ENCODE results near the gene SLC10A4.
"Not testable (repeated sequence)": the region's sequence is repeated elsewhere in the genome, so short reads cannot be mapped to it uniquely, and the experiment has no call there.

The SLC10A4 gene, protein sequence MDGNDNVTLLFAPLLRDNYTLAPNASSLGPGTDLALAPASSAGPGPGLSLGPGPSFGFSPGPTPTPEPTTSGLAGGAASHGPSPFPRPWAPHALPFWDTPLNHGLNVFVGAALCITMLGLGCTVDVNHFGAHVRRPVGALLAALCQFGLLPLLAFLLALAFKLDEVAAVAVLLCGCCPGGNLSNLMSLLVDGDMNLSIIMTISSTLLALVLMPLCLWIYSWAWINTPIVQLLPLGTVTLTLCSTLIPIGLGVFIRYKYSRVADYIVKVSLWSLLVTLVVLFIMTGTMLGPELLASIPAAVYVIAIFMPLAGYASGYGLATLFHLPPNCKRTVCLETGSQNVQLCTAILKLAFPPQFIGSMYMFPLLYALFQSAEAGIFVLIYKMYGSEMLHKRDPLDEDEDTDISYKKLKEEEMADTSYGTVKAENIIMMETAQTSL

DNA sequence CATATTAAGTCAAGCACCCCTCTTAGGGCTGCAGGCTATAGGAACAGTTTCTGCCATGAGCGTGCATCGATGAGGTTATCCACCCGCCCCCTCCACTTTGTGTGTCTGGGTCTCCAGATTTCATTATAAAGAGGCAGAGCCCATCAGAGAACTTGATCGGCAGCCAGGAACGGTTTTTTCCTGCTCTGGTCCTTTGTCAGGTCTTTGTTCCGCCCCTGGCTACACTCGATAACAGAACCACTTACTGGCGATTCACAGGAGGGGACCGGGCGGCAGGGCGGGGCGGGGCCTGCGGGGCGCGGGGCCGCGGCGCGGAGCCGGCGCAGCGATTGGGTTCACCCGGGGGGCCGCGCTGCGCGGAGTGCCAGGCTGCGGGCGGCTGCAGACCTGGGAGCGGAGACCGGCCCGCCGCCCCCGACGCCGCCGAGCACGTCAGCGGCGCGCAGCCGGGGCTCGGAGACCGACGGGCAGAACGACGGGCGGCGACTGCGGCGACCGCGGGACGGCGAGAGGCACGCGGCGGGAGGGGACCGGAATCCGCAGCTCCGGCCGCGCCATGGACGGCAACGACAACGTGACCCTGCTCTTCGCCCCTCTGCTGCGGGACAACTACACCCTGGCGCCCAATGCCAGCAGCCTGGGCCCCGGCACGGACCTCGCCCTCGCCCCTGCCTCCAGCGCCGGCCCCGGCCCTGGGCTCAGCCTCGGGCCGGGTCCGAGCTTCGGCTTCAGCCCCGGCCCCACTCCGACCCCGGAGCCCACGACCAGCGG, at the start of gene SLC10A4:
SLC10A4 (plus strand) TSS at position 338 of the 771 bp plus-strand sequence; CDS start at position 557, 219 bp downstream.
- Histone ChIP-seq H3K4me3 (ENCODE audit: insufficient read depth, low read length, poor library complexity, severe bottlenecking) (no peak within 1 kb of the TSS), H3K4me2 (ENCODE audit: low read depth, low read length, poor library complexity, severe bottlenecking) (no peak within 1 kb of the TSS), H3F3A (ENCODE audit: insufficient read depth) (no peaks in the 10 kb centered on the region), H3K9me2 (replicated peaks; ENCODE audit: insufficient read depth, low read length) (no peaks in the 10 kb centered on the region), H3K9me3 (ENCODE audit: insufficient read depth, low read length) (no peaks in the 10 kb centered on the region), H3K36me3 (ENCODE audit: low read length) (no peaks in the 10 kb centered on the region), H3K27me3 (ENCODE audit: low read length) (no peaks in the 10 kb centered on the region), H3K79me2 (ENCODE audit: insufficient read depth, low read length) (no peaks in the 10 kb centered on the region), H2AFZ (ENCODE audit: low read depth, low read length, severe bottlenecking) (no peak within 1 kb of the TSS), H4K20me1 (ENCODE audit: low read depth, low read length) (no peaks in the 10 kb centered on the region), H3K9ac (ENCODE audit: low read length) (no peak within 1 kb of the TSS), H3K27ac (ENCODE audit: low read depth, low read length) (no peak within 1 kb of the TSS)
- TF ChIP-seq, protein P1, sequence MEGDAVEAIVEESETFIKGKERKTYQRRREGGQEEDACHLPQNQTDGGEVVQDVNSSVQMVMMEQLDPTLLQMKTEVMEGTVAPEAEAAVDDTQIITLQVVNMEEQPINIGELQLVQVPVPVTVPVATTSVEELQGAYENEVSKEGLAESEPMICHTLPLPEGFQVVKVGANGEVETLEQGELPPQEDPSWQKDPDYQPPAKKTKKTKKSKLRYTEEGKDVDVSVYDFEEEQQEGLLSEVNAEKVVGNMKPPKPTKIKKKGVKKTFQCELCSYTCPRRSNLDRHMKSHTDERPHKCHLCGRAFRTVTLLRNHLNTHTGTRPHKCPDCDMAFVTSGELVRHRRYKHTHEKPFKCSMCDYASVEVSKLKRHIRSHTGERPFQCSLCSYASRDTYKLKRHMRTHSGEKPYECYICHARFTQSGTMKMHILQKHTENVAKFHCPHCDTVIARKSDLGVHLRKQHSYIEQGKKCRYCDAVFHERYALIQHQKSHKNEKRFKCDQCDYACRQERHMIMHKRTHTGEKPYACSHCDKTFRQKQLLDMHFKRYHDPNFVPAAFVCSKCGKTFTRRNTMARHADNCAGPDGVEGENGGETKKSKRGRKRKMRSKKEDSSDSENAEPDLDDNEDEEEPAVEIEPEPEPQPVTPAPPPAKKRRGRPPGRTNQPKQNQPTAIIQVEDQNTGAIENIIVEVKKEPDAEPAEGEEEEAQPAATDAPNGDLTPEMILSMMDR (IDR thresholded peaks at IDR 0.05; ENCODE audit: insufficient read depth, low read length, poor library complexity, severe bottlenecking): no peak
- no peak for TF ChIP-seq EZH2phosphoT487 (conservative IDR thresholded peaks at IDR 0.05; ENCODE audit: low read length)

DNA sequence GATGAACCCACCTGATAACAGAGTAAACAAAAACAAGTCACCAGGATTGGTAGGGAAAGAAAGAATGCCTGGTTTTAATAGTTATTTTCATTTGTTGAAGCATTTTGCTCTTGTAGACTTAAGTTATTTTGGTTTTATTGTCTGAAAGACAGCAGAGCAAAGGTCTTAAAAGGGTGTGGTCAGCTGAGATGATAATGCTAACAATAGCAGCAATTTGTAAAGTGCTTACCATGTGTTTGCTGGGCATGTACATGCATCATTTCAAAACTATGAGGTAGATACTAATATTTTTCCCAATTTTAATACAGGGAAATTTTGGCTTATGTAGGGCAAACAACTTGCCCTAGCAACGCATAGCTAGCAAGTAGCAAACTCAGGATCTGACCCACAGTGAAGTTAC, 46.8 kb upstream of the SLC10A4 start:
- Histone ChIP-seq H3F3A (ENCODE audit: insufficient read depth) (no peaks in the 10 kb centered on the region), H3K9me3 (ENCODE audit: insufficient read depth, low read length) (no peaks in the 10 kb centered on the region), H3K4me2 (ENCODE audit: low read depth, low read length, poor library complexity, severe bottlenecking) (no peak overlapping the region), H3K4me3 (ENCODE audit: insufficient read depth, low read length, poor library complexity, severe bottlenecking) (no peak overlapping the region), H3K79me2 (ENCODE audit: insufficient read depth, low read length) (no peaks in the 10 kb centered on the region), H3K36me3 (ENCODE audit: low read length) (no peaks in the 10 kb centered on the region), H4K20me1 (ENCODE audit: low read depth, low read length) (no peaks in the 10 kb centered on the region), H2AFZ (ENCODE audit: low read depth, low read length, severe bottlenecking) (no peak overlapping the region), H3K9ac (ENCODE audit: low read length) (no peak overlapping the region), H3K9me2 (replicated peaks; ENCODE audit: insufficient read depth, low read length) (no peaks in the 10 kb centered on the region), H3K27me3 (ENCODE audit: low read length) (no peaks in the 10 kb centered on the region), H3K27ac (ENCODE audit: low read depth, low read length) (no peak overlapping the region)
- TF ChIP-seq, protein P1 (IDR thresholded peaks at IDR 0.05; ENCODE audit: insufficient read depth, low read length, poor library complexity, severe bottlenecking): no peak
- no peak for TF ChIP-seq EZH2phosphoT487 (conservative IDR thresholded peaks at IDR 0.05; ENCODE audit: low read length)

DNA sequence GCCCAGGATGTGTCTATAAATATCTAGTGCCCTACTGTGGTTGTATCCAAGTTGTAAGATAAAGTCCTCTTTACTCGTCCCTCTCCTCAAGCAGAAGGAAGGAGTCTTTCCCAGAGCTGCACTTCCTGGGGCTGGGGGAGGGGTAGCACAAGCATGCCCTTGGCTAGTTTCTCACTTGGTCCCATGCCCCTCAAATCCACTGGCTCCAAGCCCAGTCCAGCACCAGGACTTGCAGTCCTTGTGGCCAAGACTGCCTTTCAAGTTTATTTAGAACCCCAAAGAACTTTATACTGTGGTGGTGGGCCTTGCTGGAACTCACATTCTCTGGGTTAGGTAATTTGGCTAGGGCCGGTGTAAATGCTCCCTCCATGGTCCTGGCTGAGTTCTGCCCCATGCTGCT, 43.2 kb upstream of the SLC10A4 start:
- no peak for TF ChIP-seq EZH2phosphoT487 (conservative IDR thresholded peaks at IDR 0.05; ENCODE audit: low read length)
- TF ChIP-seq, protein P1 (IDR thresholded peaks at IDR 0.05; ENCODE audit: insufficient read depth, low read length, poor library complexity, severe bottlenecking): no peak
- no peak overlapping the region for H3K9ac ChIP-seq (ENCODE audit: low read length)
- no peak overlapping the region for H3K4me2 ChIP-seq (ENCODE audit: low read depth, low read length, poor library complexity, severe bottlenecking)
- no peaks in the 10 kb centered on the region for H4K20me1 ChIP-seq (ENCODE audit: low read depth, low read length)
- H2AFZ ChIP-seq (ENCODE audit: low read depth, low read length, severe bottlenecking): no peak overlapping the region
- no peak overlapping the region for H3K27ac ChIP-seq (ENCODE audit: low read depth, low read length)
- no peaks in the 10 kb centered on the region for H3K27me3 ChIP-seq (ENCODE audit: low read length)
- H3K4me3 ChIP-seq (ENCODE audit: insufficient read depth, low read length, poor library complexity, severe bottlenecking): no peak overlapping the region
- H3K9me3 ChIP-seq (ENCODE audit: insufficient read depth, low read length): no peaks in the 10 kb centered on the region
- H3K9me2 ChIP-seq (replicated peaks; ENCODE audit: insufficient read depth, low read length): no peaks in the 10 kb centered on the region
- no peaks in the 10 kb centered on the region for H3F3A ChIP-seq (ENCODE audit: insufficient read depth)
- H3K36me3 ChIP-seq (ENCODE audit: low read length): no peaks in the 10 kb centered on the region
- no peaks in the 10 kb centered on the region for H3K79me2 ChIP-seq (ENCODE audit: insufficient read depth, low read length)

DNA sequence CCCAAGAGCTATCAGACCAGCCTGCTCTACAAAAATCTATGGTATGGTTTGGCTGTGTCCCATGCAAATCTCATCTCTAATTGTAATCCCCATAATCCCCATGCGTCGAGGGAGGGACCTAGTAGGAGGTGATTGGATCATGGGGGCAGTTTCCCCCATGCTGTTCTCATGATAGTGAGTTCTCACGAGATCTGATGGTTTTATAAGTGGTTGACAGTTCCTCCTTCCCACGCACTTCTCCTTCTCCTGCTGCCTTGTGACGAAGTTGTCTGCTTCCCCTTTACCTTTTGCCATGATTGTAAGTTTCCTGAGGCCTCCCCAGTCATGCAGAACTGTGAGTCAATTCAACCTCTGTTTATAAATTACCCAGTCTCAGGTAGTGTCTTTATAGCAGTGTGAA, 42.2 kb upstream of the SLC10A4 start:
- H3K4me2 ChIP-seq (ENCODE audit: low read depth, low read length, poor library complexity, severe bottlenecking); H3K79me2 ChIP-seq (ENCODE audit: insufficient read depth, low read length); H3K9me3 ChIP-seq (ENCODE audit: insufficient read depth, low read length); H3K27me3 ChIP-seq (ENCODE audit: low read length); H3F3A ChIP-seq (ENCODE audit: insufficient read depth); H3K4me3 ChIP-seq (ENCODE audit: insufficient read depth, low read length, poor library complexity, severe bottlenecking); H4K20me1 ChIP-seq (ENCODE audit: low read depth, low read length); H3K36me3 ChIP-seq (ENCODE audit: low read length); H2AFZ ChIP-seq (ENCODE audit: low read depth, low read length, severe bottlenecking); H3K27ac ChIP-seq (ENCODE audit: low read depth, low read length); H3K9ac ChIP-seq (ENCODE audit: low read length); H3K9me2 ChIP-seq (replicated peaks; ENCODE audit: insufficient read depth, low read length): not testable (repeated sequence)

All from SU-DHL-6 (cell line).